Gastrocnemius medialis (tissue), 4 donors: ENCODE data around the gene SKIC8. TPM values are rescaled to one million over a fixed set of nuclear protein-coding genes. Genes with fewer than 3 reads are reported as not detected.

Experiments
- ATAC-seq, 2 donors: fragments of 150-250 bp; one replicate each; pipeline ENCODE4 v1.9.1; 2016
- DNase-seq, 2 donors: peaks; one replicate each; pipeline ENCODE4 v3.0.0-alpha.2; 2019
- H3K27ac ChIP-seq, 4 donors: fragments of 200-600 bp; sonication (generic); 1 replicate in 1 of 4; 2 replicates in 3 of 4; pipeline ENCODE4 v1.5.1; 2016 to 2018; ENCODE audit warnings: mild to moderate bottlenecking in 2 of 4, moderate library complexity in 1 of 4
- H3K27me3 ChIP-seq, 3 donors: fragments of 200-600 bp; sonication (generic) in 2 of 3; 1 replicate in 1 of 3; 2 replicates in 2 of 3; pipeline versions ENCODE4 v1.5.1 to v1.6.0; 2016 to 2019; ENCODE audit warnings: mild to moderate bottlenecking in 1 of 3, moderate library complexity in 1 of 3
- H3K36me3 ChIP-seq, 2 donors: fragments of 200-600 bp; sonication (generic) in 1 of 2; one replicate each; pipeline ENCODE4 v1.5.1; 2017 to 2018
- H3K4me1 ChIP-seq, 2 donors: fragments of 200-600 bp; sonication (generic) in 1 of 2; one replicate each; pipeline ENCODE4 v1.5.1; 2016 to 2017; ENCODE audit warnings: mild to moderate bottlenecking in 2 of 2
- H3K4me3 ChIP-seq, 4 donors: fragments of 200-600 bp; sonication (generic) in 3 of 4; 1 replicate in 1 of 4; 2 replicates in 3 of 4; pipeline ENCODE4 v1.5.1; 2016 to 2019; ENCODE audit warnings: mild to moderate bottlenecking in 2 of 4
- H3K9me3 ChIP-seq, 3 donors: fragments of 200-600 bp; sonication (generic) in 2 of 3; 1 replicate in 1 of 3; 2 replicates in 2 of 3; pipeline ENCODE4 v1.5.1; 2016 to 2019
- CTCF ChIP-seq, 5 experiments: fragments of 450-650 bp in 3 of 5; fragments of 200-600 bp in 2 of 5; sonication (generic) in 2 of 5; IDR thresholded peaks in 4 of 5; conservative IDR thresholded peaks in 1 of 5; 1 replicate in 4 of 5; 2 replicates in 1 of 5; pipeline ENCODE4 v1.5.1; 2016 to 2019; ENCODE audit warnings: antibody characterized with exemption in 5 of 5, mild to moderate bottlenecking in 3 of 5, moderate library complexity in 3 of 5
- POLR2A ChIP-seq, 2 donors: fragments of 450-650 bp; IDR thresholded peaks; one replicate each; pipeline ENCODE4 v1.6.1; 2017; ENCODE audit warnings: antibody characterized with exemption in 2 of 2, mild to moderate bottlenecking in 2 of 2, moderate library complexity in 2 of 2
- in situ Hi-C, 4 donors: fragments of 200-750 bp; cut with MboI; loops; one replicate each; pipeline versions ENCODE4 v1.15.0 to v1.8.0; 2017; ENCODE audit warnings: low sequenced_read_pairs in 4 of 4
- intact Hi-C: fragments of 100-400 bp; cut with DNase I; formaldehyde crosslinking; loops from one replicate; pipeline ENCODE4 v1.15.1; 2023; ENCODE audit warnings: low total_unique reads
- total RNA-seq, 4 donors: library from RNA; depleted of rRNA; stranded (reverse); fragments of >200 nt; gene quantifications; one replicate each; pipeline versions ENCODE4 v1.1.0 to v1.2.3, GENCODE V29; 2016

The SKIC8 gene
- total RNA-seq, 4 donors from 2014 or later, result 36.9 to 48.6 (median 42.7) TPM

GRCh38 chr15:78343276-78344060, 44.1 kb upstream of the SKIC8 start:
- no peak for ATAC-seq
- DNase-seq, result no peak
- Histone ChIP-seq H3K9me3 (no peaks in the 10 kb centered on the region), H3K27me3 (peaks cover 32 to 39% (median 37%) of the 10 kb centered on the region in 3 donors), H3K4me3 (no peak overlapping the region), H3K4me1 (peaks cover 7 to 8% of the 10 kb centered on the region in 2 donors), H3K36me3 (no peaks in the 10 kb centered on the region), H3K27ac (no peak overlapping the region)
- TF ChIP-seq CTCF (IDR thresholded peaks at IDR 0.05 in 4 of 5, conservative IDR thresholded peaks at IDR 0.05 in 1 of 5) (no peak), POLR2A (IDR thresholded peaks at IDR 0.05) (no peak)
- intact Hi-C loops (no loop called here), in situ Hi-C loops (no loop called here)

GRCh38 chr15:78342021-78342420, 42.6 kb upstream of the SKIC8 start:
- peaks cover 41 to 48% (median 43%) of the 10 kb centered on the region in 3 donors for H3K27me3 ChIP-seq
- peaks cover 7 to 8% of the 10 kb centered on the region in 2 donors for H3K4me1 ChIP-seq
- in situ Hi-C loops, result no loop called here
- no peak for ATAC-seq
- no peaks in the 10 kb centered on the region for H3K9me3 ChIP-seq
- no peak for TF ChIP-seq CTCF (IDR thresholded peaks at IDR 0.05 in 4 of 5, conservative IDR thresholded peaks at IDR 0.05 in 1 of 5)
- no peak for TF ChIP-seq POLR2A (IDR thresholded peaks at IDR 0.05)
- no peak for DNase-seq
- H3K36me3 ChIP-seq, result no peaks in the 10 kb centered on the region
- H3K4me3 ChIP-seq, result no peak overlapping the region
- intact Hi-C loops, result no loop called here
- no peak overlapping the region for H3K27ac ChIP-seq

GRCh38 chr15:78341057-78341987, 41.9 kb upstream of the SKIC8 start:
- in situ Hi-C loops, result no loop called here
- H3K36me3 ChIP-seq, result no peaks in the 10 kb centered on the region
- no peak for DNase-seq
- intact Hi-C loops, result no loop called here
- TF ChIP-seq CTCF (IDR thresholded peaks at IDR 0.05 in 4 of 5, conservative IDR thresholded peaks at IDR 0.05 in 1 of 5) (no peak), POLR2A (IDR thresholded peaks at IDR 0.05) (no peak)
- H3K27me3 ChIP-seq, result peaks cover 41 to 53% (median 43%) of the 10 kb centered on the region in 3 donors
- no peak for ATAC-seq
- H3K4me3 ChIP-seq, result peak overlapping the region in 1 of 4 donors; percentile 10
- H3K9me3 ChIP-seq, result no peaks in the 10 kb centered on the region
- H3K4me1 ChIP-seq, result peaks cover 7 to 8% of the 10 kb centered on the region in 2 donors
- H3K27ac ChIP-seq, result no peak overlapping the region

- Histone ChIP-seq H3K36me3 (no peaks in the 10 kb centered on the region), H3K9me3 (no peaks in the 10 kb centered on the region), H3K27ac (no peak within 1 kb of the TSS), H3K4me1 (peaks cover 7 to 8% of the 10 kb centered on the region in 2 donors), H3K4me3 (peak within 1 kb of the TSS in 1 of 4 donors; percentile 10), H3K27me3 (peaks cover 43 to 53% (median 44%) of the 10 kb centered on the region in 3 donors)
- DNase-seq (no peak), ATAC-seq (no peak)
- intact Hi-C loops, result no loop called here
- in situ Hi-C loops, result no loop called here
- TF ChIP-seq POLR2A (IDR thresholded peaks at IDR 0.05) (no peak), CTCF (IDR thresholded peaks at IDR 0.05 in 4 of 5, conservative IDR thresholded peaks at IDR 0.05 in 1 of 5) (no peak)
Observed at GRCh38 chr15:78340231-78341056, 41.0 kb upstream of the SKIC8 start, which contains the start of gene CRABP1. TSS of gene CRABP1 (plus strand) at chr15:78340353. CDS start at chr15:78340429, 76 bp downstream.
